ENCODE results near the gene FBXW9.
"Not testable (repeated sequence)": the region's sequence is repeated elsewhere in the genome, so short reads cannot be mapped to it uniquely, and the experiment has no call there.

The FBXW9 gene

DNA sequence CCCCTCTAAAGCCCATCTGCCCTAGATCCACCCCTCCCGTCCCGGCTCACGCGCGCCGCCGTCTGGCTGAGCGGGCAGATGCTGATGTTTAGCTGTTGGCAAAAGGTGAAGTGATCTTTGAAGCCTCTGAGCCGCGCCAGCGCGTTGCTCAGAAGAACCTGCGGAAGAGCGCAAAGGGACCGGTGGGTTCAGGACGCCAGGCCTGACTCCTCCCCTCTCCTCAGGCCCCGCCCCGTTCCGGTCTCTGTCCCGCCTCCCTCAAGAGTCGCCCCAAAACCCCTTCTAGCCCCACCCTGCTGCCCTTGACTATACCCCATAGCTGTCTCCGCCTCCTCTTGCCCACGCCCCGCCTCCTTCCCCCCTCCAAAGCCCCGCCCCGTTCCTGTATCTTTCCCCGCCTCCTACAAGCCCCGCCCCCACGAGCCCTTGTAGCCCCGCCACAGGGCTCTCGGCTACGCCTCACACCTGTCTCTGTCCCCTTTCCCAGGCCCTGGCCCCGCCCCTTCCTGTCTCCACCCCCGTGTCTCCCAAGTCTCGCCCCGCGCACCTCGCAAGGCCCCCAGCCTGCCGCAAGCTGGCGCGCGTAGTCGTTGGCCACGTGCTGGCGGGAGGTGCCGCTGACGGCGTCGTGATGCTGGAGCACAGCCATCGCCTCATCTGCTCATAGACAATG, 39.4 kb downstream of the FBXW9 start:
- DNase-seq = no peak

DNA sequence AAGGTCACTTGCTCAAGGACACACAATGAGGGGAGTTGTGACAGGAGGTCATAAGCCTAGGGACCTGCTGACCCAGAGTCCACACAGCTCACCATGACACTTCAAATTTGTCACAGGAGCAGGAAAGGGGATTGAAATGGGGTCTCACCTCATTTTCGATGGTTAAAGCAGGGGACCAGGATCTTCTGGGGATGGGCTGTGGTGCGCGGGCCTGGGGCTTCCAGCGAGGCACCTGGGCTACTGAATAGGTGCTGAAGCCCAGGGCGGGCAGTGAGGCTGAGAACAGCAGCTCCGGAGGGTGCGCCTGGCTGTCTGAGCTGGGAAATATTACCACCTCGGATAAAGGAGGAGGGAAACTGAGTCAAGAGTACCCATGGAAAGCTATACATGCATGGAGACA, 40.9 kb downstream of the FBXW9 start:
- no peak for DNase-seq

DNA sequence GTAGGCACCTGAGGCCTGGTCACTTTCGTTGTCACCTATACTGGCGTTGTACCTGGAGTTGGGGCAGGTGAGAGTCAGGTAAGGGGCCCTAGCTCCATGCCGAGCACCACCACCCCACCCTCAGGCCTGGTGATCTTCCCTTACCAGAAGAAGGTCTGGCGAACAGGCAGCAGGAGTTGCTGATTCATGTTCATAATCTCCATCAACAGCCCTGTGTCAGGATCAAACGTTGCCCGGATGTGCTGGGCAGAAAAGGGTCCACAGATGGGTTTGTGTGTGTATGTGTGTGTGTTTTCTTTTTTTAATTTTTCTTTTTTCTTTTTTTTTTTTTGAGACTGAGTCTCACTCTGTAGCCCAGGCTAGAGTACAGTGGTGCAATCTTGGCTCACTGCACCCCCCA, 44.2 kb downstream of the FBXW9 start:
- DNase-seq = no peak

DNA sequence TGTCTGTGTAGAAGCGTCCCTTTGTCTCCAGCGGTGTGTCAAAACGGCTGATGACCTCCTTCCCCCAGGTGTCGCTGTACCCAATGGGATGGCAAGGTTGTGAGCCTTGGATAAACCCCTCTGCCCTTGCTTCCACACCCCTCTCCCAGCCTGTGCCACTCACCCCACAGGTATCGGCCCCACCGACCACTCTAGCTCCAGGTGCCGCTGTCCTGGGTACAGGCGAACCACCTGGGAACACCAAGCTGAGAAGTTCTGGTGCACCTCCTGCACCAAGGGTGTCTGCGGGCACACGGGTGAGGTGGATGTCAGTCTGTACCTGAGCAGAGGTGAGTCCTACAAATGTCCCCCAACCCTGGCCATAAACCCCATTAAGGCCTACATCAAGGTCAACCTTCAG, 46.5 kb downstream of the FBXW9 start:
- DNase-seq = no peak

DNA sequence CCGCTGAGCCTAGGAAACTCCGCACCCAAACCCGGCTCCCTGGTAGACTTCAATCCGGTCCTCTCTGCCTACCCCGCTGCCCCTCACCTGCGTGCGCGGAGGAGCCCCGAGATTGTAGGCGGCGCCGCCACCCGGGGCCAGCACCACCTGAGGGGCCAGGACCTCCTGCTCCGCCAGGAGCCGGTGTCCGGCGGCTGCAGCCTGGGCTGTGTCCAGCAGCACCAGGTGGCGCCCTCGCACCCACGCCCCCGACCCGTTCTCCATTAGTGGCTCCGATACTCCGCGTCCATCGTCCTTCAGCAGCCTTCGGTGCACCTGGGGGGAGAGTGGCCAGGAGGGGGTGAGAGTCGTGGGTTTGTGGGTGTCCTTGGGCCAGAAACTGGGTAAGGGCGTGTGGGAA, 48.3 kb downstream of the FBXW9 start:
- DNase-seq = peak in 3 of 51 donors; percentile 12 to 28 (median 16)

DNA sequence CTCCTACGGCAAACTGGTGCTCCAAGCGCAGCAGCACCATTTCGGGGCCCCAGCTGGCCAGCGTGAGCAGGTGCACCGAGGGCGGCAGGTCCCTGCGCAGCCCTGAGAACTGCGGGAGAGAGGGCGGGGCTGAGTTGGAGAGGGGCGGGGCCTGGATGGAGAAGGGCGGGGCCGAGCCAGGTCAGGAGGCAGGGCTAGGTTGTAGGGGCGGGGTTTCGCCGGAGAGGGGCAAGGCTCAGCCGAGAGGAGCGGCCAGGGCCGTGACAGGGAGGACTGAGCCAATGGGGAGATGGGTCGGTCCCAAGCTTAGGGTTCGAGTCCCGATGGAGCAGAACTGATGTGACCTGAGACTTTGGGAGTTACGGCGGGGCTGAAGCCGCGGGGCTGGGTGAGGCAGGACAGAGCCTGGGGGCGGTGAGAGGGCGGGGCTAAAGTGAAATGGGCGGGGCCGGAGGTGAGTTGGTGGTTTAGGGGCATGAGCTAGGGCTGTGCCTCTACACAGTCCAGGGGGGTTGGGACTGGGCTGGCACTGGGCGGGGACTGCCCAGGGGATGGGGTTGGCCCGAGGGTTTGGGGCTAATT, 48.9 kb downstream of the FBXW9 start:
- peak in 17 of 51 donors; percentile 8 to 49 (median 28) for DNase-seq

DNA sequence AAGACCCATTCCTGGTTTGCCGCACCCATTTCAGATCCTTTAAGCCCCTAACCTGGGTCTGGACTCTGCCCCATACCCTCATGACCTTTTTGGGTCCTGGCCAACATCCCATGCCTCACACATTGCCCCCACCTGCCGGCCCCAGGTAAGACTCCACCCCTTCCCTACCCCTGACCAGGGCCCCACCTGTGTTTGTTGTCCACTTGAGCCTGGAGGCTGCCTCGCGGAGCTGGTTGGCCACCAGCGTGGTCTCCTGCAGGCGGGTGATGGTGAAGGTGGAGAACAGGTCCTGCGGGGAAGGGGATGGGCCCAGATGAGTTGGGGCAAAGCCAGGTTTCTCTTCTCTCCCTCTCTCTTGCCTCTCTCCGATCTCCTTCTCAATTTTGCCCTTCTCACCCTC, 49.4 kb downstream of the FBXW9 start:
- peak in 1 of 51 donors; percentile 8 for DNase-seq

DNA sequence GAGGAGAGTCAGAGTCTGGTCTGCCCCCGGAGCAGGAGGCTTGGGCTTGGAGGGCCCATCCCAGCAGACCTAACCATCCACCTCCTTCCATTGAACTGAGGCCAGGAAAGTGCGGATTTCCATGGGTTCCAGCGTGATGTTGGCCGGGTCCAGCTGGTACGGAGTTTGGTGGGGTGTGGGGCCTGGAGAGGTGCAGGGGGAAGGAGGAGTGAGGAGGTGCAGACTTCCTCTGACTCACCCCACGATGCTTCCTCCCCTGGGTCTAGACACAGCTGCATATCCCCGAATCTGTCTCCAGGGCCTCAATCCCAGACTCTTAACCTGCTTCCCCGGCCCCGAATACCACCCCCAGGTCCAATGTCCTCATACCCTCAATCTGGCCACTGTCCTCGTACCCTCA, 49.9 kb downstream of the FBXW9 start:
- no peak for DNase-seq

DNA sequence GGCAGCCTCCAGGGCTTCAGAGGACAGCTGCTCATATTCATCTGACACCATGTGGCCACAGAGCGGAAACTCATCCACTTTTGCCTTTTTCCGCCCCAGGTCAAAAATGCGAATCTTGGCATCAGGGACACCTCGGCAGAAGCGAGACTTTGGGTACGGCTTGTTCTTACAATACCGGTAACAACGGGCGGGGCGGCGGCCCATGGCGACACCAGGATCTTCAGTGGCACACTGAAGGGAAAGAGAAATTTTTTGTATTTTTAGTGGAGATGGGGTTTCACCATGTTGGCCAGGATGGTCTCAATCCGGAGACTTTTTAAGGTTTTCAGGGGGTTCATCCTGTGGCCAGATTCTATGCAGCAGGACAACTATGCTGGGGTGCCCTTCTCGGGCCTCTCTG, 52.7 kb downstream of the FBXW9 start:
- DNase-seq = not testable (repeated sequence)

DNA sequence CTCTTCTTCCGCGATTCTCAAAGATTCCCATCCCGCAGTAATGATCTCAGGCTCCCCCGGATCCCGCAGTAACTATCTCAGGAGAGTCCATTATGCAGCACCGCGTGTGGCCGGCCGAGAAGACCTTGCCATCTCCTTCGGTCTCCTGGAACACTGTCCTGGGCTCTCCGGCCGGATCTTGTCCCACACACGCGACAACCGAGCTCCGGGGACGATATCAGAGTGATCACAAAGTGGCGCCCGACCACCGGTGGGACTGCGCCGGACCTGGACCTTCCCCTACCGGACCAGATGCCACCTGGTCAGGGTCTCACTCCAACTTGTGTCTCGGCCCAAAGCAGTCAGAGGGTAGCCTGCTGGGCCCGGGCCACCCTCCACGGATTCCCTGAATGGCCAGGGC, 53.9 kb downstream of the FBXW9 start:
- no peak for DNase-seq

DNA sequence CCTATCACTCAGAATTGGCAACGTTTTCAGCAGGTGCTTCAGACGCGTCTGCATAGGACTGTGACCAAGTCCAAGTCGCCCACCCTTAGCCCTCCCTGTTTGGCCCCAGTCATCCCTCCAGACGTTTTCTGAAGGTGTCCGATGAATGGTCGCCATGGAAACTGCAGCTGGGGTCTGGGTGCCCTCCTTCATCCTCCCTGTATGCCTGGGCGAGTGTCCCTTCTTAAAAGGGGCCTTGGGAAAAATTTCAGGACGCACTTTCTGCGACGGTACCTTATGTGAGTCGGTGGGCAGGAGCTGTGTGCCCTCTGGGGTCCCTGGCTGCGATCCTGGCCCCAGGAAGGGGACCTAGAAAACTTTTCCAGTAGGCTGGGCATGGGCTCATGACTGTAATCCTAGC, 55.0 kb downstream of the FBXW9 start:
- no peak for DNase-seq

DNA sequence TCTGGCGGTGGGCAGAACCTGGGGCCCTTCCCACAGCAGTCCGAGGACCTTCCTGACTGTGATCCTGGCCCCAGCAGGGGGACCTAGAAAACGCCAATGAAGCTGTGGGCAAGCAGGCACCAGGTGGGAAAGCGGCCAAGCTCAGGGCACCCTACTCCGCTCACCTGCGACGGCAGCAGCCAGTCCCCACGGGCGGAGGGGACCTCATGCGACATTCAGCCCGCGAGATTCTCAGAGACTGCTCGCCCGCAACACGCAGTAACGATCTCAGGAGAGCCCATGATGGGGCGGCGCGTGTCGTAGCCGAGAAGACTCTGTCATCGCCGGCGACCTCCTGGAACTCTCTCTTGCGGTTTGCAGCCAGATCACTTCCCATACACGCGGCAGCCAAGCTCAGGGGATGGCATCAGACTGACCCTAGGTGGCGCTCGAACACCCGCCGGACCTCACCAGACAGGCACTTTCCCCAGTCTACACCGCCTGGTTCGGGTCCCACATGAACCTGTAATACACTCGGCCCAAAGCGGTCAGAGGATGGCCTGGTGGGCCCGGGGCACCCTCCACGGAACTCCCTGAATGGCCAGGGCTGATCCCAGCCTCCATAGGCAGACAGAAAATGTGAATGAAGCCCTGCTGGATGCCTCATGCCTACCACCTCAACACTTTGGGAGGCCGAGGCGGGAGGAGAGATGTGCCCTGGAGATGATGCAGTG, 56.4 kb downstream of the FBXW9 start:
- DNase-seq = peak in 48 of 51 donors; percentile 3 to 82 (median 48)
